KMS-11 (cell line): ENCODE measurements around the gene GOLGA6L7.

Experiments used
- H2AFZ ChIP-seq: fragments of 200-600 bp; sonication (generic); 2 replicates; pipeline ENCODE4 v1.6.1; 2016; ENCODE audit warnings: antibody characterized with exemption, mixed run types, low read depth
- H3K27ac ChIP-seq: fragments of 200-600 bp; sonication (generic); 2 replicates; pipeline ENCODE4 v1.6.1; 2016; ENCODE audit warnings: mild to moderate bottlenecking, mixed run types
- H3K27me3 ChIP-seq: fragments of 200-600 bp; sonication (generic); 2 replicates; pipeline ENCODE4 v1.6.1; 2017; ENCODE audit warnings: mild to moderate bottlenecking, low read depth, mixed run types, moderate library complexity; ENCODE audit not compliant: insufficient read depth
- H3K36me3 ChIP-seq: fragments of 200-600 bp; sonication (generic); 2 replicates; pipeline ENCODE4 v1.6.1; 2017; ENCODE audit warnings: mild to moderate bottlenecking, mixed run types; ENCODE audit not compliant: insufficient read depth
- H3K4me1 ChIP-seq: fragments of 200-600 bp; sonication (generic); 2 replicates; pipeline ENCODE4 v1.6.1; 2016; ENCODE audit warnings: mild to moderate bottlenecking, low read depth, mixed run types; ENCODE audit not compliant: poor library complexity, severe bottlenecking
- H3K4me2 ChIP-seq: fragments of 200-600 bp; sonication (generic); 2 replicates; pipeline ENCODE4 v1.7.0; 2016; ENCODE audit warnings: mild to moderate bottlenecking, mixed run types
- H3K4me3 ChIP-seq: fragments of 200-600 bp; sonication (generic); IDR thresholded peaks from 2 replicates; pipeline ENCODE4 v1.6.1; 2017; ENCODE audit warnings: low read depth, low read length, mixed read lengths; ENCODE audit not compliant: insufficient read depth
- H3K79me2 ChIP-seq: fragments of 200-600 bp; sonication (generic); 2 replicates; pipeline ENCODE4 v1.6.1; 2016; ENCODE audit warnings: low read depth, mixed run types; ENCODE audit not compliant: insufficient read depth
- H3K9ac ChIP-seq: fragments of 200-600 bp; sonication (generic); 2 replicates; pipeline ENCODE4 v1.6.1; 2016; ENCODE audit warnings: mild to moderate bottlenecking, mixed run types
- H4K20me1 ChIP-seq: fragments of 200-600 bp; sonication (generic); 2 replicates; pipeline ENCODE4 v1.6.1; 2016; ENCODE audit warnings: mild to moderate bottlenecking, mixed run types; ENCODE audit not compliant: insufficient read depth
- CTCF ChIP-seq: fragments of 200-600 bp; sonication (generic); conservative IDR thresholded peaks from 2 replicates; pipeline ENCODE4 v1.6.1; 2017; ENCODE audit warnings: low read depth, mild to moderate bottlenecking, antibody characterized with exemption, low read length, moderate library complexity, mixed read lengths

GOLGA6L7 gene

GRCh38 chr15:28895146-28895545 is 46.7 kb upstream of the GOLGA6L7 start:
- no peak overlapping the region for H2AFZ ChIP-seq
- no peak for TF ChIP-seq CTCF
- no peak overlapping the region for H3K4me2 ChIP-seq
- H3K79me2 ChIP-seq, result no peaks in the 10 kb centered on the region
- no peak overlapping the region for H3K27ac ChIP-seq
- H3K4me1 ChIP-seq, result peaks cover 8% of the 10 kb centered on the region
- no peaks in the 10 kb centered on the region for H3K27me3 ChIP-seq
- H3K4me3 ChIP-seq, result no peak overlapping the region
- no peaks in the 10 kb centered on the region for H3K36me3 ChIP-seq
- no peaks in the 10 kb centered on the region for H4K20me1 ChIP-seq
- no peak overlapping the region for H3K9ac ChIP-seq

- Histone ChIP-seq H3K9ac (no peak overlapping the region), H3K4me3 (no peak overlapping the region), H4K20me1 (no peaks in the 10 kb centered on the region), H3K4me1 (peaks cover 8% of the 10 kb centered on the region), H3K79me2 (no peaks in the 10 kb centered on the region), H3K36me3 (no peaks in the 10 kb centered on the region), H3K27ac (no peak overlapping the region), H3K27me3 (no peaks in the 10 kb centered on the region), H2AFZ (no peak overlapping the region), H3K4me2 (no peak overlapping the region)
- TF ChIP-seq CTCF, result no peak
Observed at GRCh38 chr15:28894631-28895030, 46.2 kb upstream of the GOLGA6L7 start.

- Histone ChIP-seq H4K20me1 (no peaks in the 10 kb centered on the region), H3K4me2 (peak overlapping the region; percentile 68; the same call in 1 of the 2 replicates)
Observed at GRCh38 chr15:28892789-28893610, 44.6 kb upstream of the GOLGA6L7 start.

GRCh38 chr15:28891588-28891987 is 43.1 kb upstream of the GOLGA6L7 start:
- no peaks in the 10 kb centered on the region for H3K79me2 ChIP-seq
- H3K4me3 ChIP-seq, result no peak overlapping the region
- no peak overlapping the region for H3K27ac ChIP-seq
- no peaks in the 10 kb centered on the region for H4K20me1 ChIP-seq
- H3K9ac ChIP-seq, result no peak overlapping the region
- H3K27me3 ChIP-seq, result no peaks in the 10 kb centered on the region
- no peak overlapping the region for H3K4me2 ChIP-seq
- H3K4me1 ChIP-seq, result peaks cover 8% of the 10 kb centered on the region
- no peak overlapping the region for H2AFZ ChIP-seq
- TF ChIP-seq CTCF, result no peak
- H3K36me3 ChIP-seq, result no peaks in the 10 kb centered on the region

More at GRCh38 chr15:28892789-28893610, 44.6 kb upstream of the GOLGA6L7 start:
- no peak for TF ChIP-seq CTCF
- no peaks in the 10 kb centered on the region for H3K27me3 ChIP-seq
- peak overlapping the region; percentile 13; the same call in 1 of the 2 replicates for H3K9ac ChIP-seq
- no peak overlapping the region; the same call in 1 of the 2 replicates for H2AFZ ChIP-seq
- no peaks in the 10 kb centered on the region for H3K79me2 ChIP-seq
- no peaks in the 10 kb centered on the region for H3K36me3 ChIP-seq
- peak overlapping the region; percentile 50; the same call in 1 of the 2 replicates for H3K27ac ChIP-seq
- no peak overlapping the region for H3K4me3 ChIP-seq
- peaks cover 8% of the 10 kb centered on the region for H3K4me1 ChIP-seq
